H1 (cell line): ENCODE data around the gene SLC25A22. TPM values are rescaled to one million over a fixed set of nuclear protein-coding genes. Genes with fewer than 3 reads are reported as not detected.

Experiments
- CTCF ChIA-PET: fragments of 300-600 bp; sonication (Branson Sonifier 250); formaldehyde crosslinking; loops from one replicate; lab custom pipeline; 2021; ENCODE audit not compliant: partially characterized antibody; lab: Charles Lee
- POLR2A ChIA-PET: fragments of 300-600 bp; sonication (Branson Sonifier 250); formaldehyde crosslinking; loops from one replicate; lab custom pipeline; 2021; ENCODE audit warnings: inconsistent platforms; ENCODE audit not compliant: partially characterized antibody; lab: Charles Lee
- DNase-seq, 2 experiments: peaks; one replicate each; pipeline versions ENCODE4 v3.0.0 to v3.0.0-alpha.2; 2010 to 2022; ENCODE audit warnings: low spot score in 2 of 2, low read depth in 1 of 2, mixed read lengths in 1 of 2
- FAIRE-seq: peaks from 2 replicates; lab custom pipeline; 2011; peaks lifted over from hg19 to GRCh38; lab: Jason Lieb, UNC
- H2AFZ ChIP-seq: 2 replicates; pipeline ENCODE4 v1.8.1; 2012; ENCODE audit warnings: low read length, inconsistent platforms
- H2AK5ac ChIP-seq: 2 replicates; pipeline ENCODE4 v1.6.1; 2013; ENCODE audit warnings: low read depth, low read length
- H2BK120ac ChIP-seq: replicated peaks from 2 replicates; pipeline ENCODE3; 2013; ENCODE audit warnings: low read depth, low read length, inconsistent platforms
- H2BK12ac ChIP-seq: 2 replicates; pipeline ENCODE4 v1.6.1; 2013; ENCODE audit warnings: low read depth, low read length
- H2BK15ac ChIP-seq: 2 replicates; pipeline ENCODE4 v1.6.1; 2013; ENCODE audit warnings: low read length
- H2BK20ac ChIP-seq: 2 replicates; pipeline ENCODE4 v1.6.1; 2013; ENCODE audit warnings: low read length
- H2BK5ac ChIP-seq: 2 replicates; pipeline ENCODE4 v1.6.1; 2013; ENCODE audit warnings: low read depth, low read length
- H3K14ac ChIP-seq: 2 replicates; pipeline ENCODE4 v1.6.1; 2013; ENCODE audit warnings: inconsistent platforms; ENCODE audit not compliant: insufficient read length
- H3K18ac ChIP-seq: 2 replicates; pipeline ENCODE4 v1.6.1; 2013; ENCODE audit warnings: low read length; ENCODE audit errors: extremely low read depth
- H3K23ac ChIP-seq: 2 replicates; pipeline ENCODE4 v1.6.1; 2013; ENCODE audit warnings: inconsistent platforms; ENCODE audit not compliant: insufficient read length
- H3K23me2 ChIP-seq: 2 replicates; pipeline ENCODE4 v1.6.1; 2013; ENCODE audit warnings: low read depth, low read length
- H3K27ac ChIP-seq: 2 replicates; pipeline ENCODE4 v1.6.1; 2011; ENCODE audit warnings: low read depth, low read length, inconsistent platforms
- H3K27me3 ChIP-seq, 4 experiments: replicated peaks in 1 of 4; 1 replicate in 1 of 4; 2 replicates in 3 of 4; pipeline versions ENCODE4 v1.6.1 to v1.8.1; 2011 to 2013; ENCODE audit warnings: low read length in 3 of 4, mild to moderate bottlenecking in 3 of 4, inconsistent platforms in 2 of 4, mixed read lengths in 2 of 4, moderate library complexity in 1 of 4; ENCODE audit not compliant: control insufficient read depth in 3 of 4, insufficient read depth in 3 of 4; ENCODE audit errors: extremely low read depth in 1 of 4
- H3K36me3 ChIP-seq, 4 experiments: 2 replicates each; pipeline versions ENCODE4 v1.6.1 to v1.8.1; 2011 to 2013; ENCODE audit warnings: mild to moderate bottlenecking in 4 of 4, low read length in 3 of 4, moderate library complexity in 2 of 4, control low read depth in 1 of 4, inconsistent platforms in 1 of 4; ENCODE audit not compliant: insufficient read depth in 4 of 4, control insufficient read depth in 2 of 4
- H3K4ac ChIP-seq: replicated peaks from 2 replicates; pipeline ENCODE3; 2013; ENCODE audit warnings: low read length, low read depth, mixed read lengths, inconsistent platforms; ENCODE audit not compliant: insufficient read length
- H3K4me1 ChIP-seq, 4 experiments: replicated peaks in 1 of 4; 1 replicate in 1 of 4; 2 replicates in 3 of 4; pipeline versions ENCODE4 v1.6.1 to v1.8.1; 2011 to 2013; ENCODE audit warnings: low read length in 3 of 4, inconsistent platforms in 2 of 4, mixed read lengths in 1 of 4; ENCODE audit not compliant: insufficient read depth in 4 of 4, control insufficient read depth in 3 of 4
- H3K4me2 ChIP-seq, 2 experiments: 2 replicates each; pipeline versions ENCODE4 v1.6.1 to v1.8.1; 2011 to 2013; ENCODE audit warnings: low read depth in 2 of 2, low read length in 2 of 2, control low read depth in 1 of 2, inconsistent platforms in 1 of 2, mild to moderate bottlenecking in 1 of 2; ENCODE audit not compliant: insufficient read depth in 1 of 2
- H3K4me3 ChIP-seq, 4 experiments: fragments of 200-600, 300-600 bp in 1 of 4; sonication (generic), shearing (Covaris generic), sonication (Bioruptor Twin) in 1 of 4; 2 replicates each; pipeline versions ENCODE4 v1.5.1 to v1.8.1; 2011 to 2016; ENCODE audit warnings: low read length in 4 of 4, low read depth in 3 of 4, control low read depth in 2 of 4, inconsistent platforms in 2 of 4, mild to moderate bottlenecking in 2 of 4, mixed read lengths in 1 of 4, moderate library complexity in 1 of 4; ENCODE audit not compliant: insufficient read depth in 2 of 4; ENCODE audit errors: extremely low read depth in 1 of 4
- H3K56ac ChIP-seq: replicated peaks from 2 replicates; pipeline ENCODE3; 2013; ENCODE audit warnings: low read depth, mild to moderate bottlenecking, mixed read lengths, low read length, inconsistent platforms; ENCODE audit not compliant: insufficient read length
- H3K79me1 ChIP-seq: 2 replicates; pipeline ENCODE4 v1.6.1; 2013; ENCODE audit warnings: low read depth, low read length, control low read depth
- H3K79me2 ChIP-seq, 2 experiments: 2 replicates each; pipeline versions ENCODE4 v1.6.1 to v1.8.1; 2012 to 2013; ENCODE audit warnings: low read length in 2 of 2, mild to moderate bottlenecking in 2 of 2, inconsistent platforms in 1 of 2; ENCODE audit not compliant: insufficient read depth in 2 of 2, control insufficient read depth in 1 of 2
- H3K9ac ChIP-seq, 4 experiments: replicated peaks in 1 of 4; 1 replicate in 1 of 4; 2 replicates in 3 of 4; pipeline versions ENCODE4 v1.6.1 to v1.8.1; 2011 to 2013; ENCODE audit warnings: low read depth in 3 of 4, low read length in 3 of 4, control low read depth in 2 of 4, mild to moderate bottlenecking in 2 of 4, moderate library complexity in 2 of 4, inconsistent platforms in 1 of 4; ENCODE audit errors: extremely low read depth in 1 of 4
- H3K9me3 ChIP-seq, 2 experiments: 2 replicates each; pipeline versions ENCODE4 v1.6.1 to v1.8.1; 2012 to 2013; ENCODE audit warnings: mild to moderate bottlenecking in 2 of 2, moderate library complexity in 2 of 2, control low read depth in 1 of 2, inconsistent platforms in 1 of 2, low read depth in 1 of 2, low read length in 1 of 2, mixed read lengths in 1 of 2; ENCODE audit not compliant: insufficient read depth in 2 of 2
- H4K20me1 ChIP-seq, 2 experiments: replicated peaks in 1 of 2; 2 replicates each; pipeline versions ENCODE3 to v1.8.1; 2011 to 2013; ENCODE audit warnings: inconsistent platforms in 2 of 2, low read length in 2 of 2, mild to moderate bottlenecking in 1 of 2; ENCODE audit not compliant: insufficient read depth in 2 of 2, control insufficient read depth in 1 of 2
- H4K5ac ChIP-seq: 2 replicates; pipeline ENCODE4 v1.6.1; 2013; ENCODE audit warnings: low read length, low read depth, mixed read lengths, inconsistent platforms; ENCODE audit not compliant: insufficient read length
- H4K8ac ChIP-seq: 2 replicates; pipeline ENCODE4 v1.8.0; 2013; ENCODE audit warnings: mild to moderate bottlenecking, moderate library complexity, low read length, inconsistent platforms; ENCODE audit not compliant: insufficient read depth; ENCODE audit errors: extremely low read depth
- H4K91ac ChIP-seq: replicated peaks from 2 replicates; pipeline ENCODE3; 2013; ENCODE audit warnings: low read length, mixed read lengths, inconsistent platforms; ENCODE audit not compliant: insufficient read length
- BACH1 ChIP-seq: IDR thresholded peaks from 2 replicates; pipeline ENCODE4 v1.6.1; 2012; ENCODE audit warnings: low read length, improper control_type of control experiment
- GABPA ChIP-seq: IDR thresholded peaks from 2 replicates; pipeline ENCODE4 v1.6.1; 2011; ENCODE audit warnings: mild to moderate bottlenecking, low read length, moderate library complexity, borderline replicate concordance; ENCODE audit not compliant: insufficient read depth
- SUZ12 ChIP-seq: fragments of 200-600 bp; sonication (generic); IDR thresholded peaks from 2 replicates; pipeline ENCODE4 v1.6.1; 2012; ENCODE audit warnings: mild to moderate bottlenecking, inconsistent platforms, low read length, moderate library complexity, mixed read lengths
- WGBS, 2 experiments: shearing (Covaris generic) in 1 of 2; methylation state at CpG; one replicate each; pipeline versions ENCODE4 v1.1.6 to v1.1.7; 2013 to 2015; ENCODE audit warnings: low lambda C conversion rate in 2 of 2, mixed read lengths in 2 of 2, inconsistent platforms in 1 of 2, low coverage in 1 of 2, missing lambda C conversion rate in 1 of 2; ENCODE audit not compliant: insufficient replicate concordance in 2 of 2, insufficient coverage in 1 of 2, insufficient read length in 1 of 2; ENCODE audit errors: extremely low coverage in 1 of 2, missing lambda C conversion rate in 1 of 2; 5-methylcytosine and 5-hydroxymethylcytosine counted together
- polyA plus RNA-seq, 7 experiments: library from polyadenylated mRNA; depleted of rRNA in 3 of 7; stranded (reverse) in 5 of 7; unstranded in 2 of 7; fragments of >200 nt in 5 of 7; fragments of 200-250 nt in 2 of 7; gene quantifications; 1 replicate in 5 of 7; 2 replicates in 1 of 7; 4 replicates in 1 of 7; pipeline versions ENCODE4 v1.2.1 to v1.2.3, GENCODE V29; 2011 to 2013; ENCODE audit warnings: missing spikeins in 2 of 7, mixed read lengths in 2 of 7
- total RNA-seq: library from RNA; stranded (reverse); fragmentation: NEBNext Ultra II Directional; extraction: Animal tissue kit (Norgen Biotek cat#: 25700); gene quantifications from 2 replicates; pipeline ENCODE4 v1.2.1, GENCODE V29; 2021

The SLC25A22 gene
- total and polyA plus RNA-seq, 2 of the 8 experiments (the other 6 are each of a cell fraction or from before 2014, with no cell fraction given) = 31.5 to 48.0 TPM

DNA sequence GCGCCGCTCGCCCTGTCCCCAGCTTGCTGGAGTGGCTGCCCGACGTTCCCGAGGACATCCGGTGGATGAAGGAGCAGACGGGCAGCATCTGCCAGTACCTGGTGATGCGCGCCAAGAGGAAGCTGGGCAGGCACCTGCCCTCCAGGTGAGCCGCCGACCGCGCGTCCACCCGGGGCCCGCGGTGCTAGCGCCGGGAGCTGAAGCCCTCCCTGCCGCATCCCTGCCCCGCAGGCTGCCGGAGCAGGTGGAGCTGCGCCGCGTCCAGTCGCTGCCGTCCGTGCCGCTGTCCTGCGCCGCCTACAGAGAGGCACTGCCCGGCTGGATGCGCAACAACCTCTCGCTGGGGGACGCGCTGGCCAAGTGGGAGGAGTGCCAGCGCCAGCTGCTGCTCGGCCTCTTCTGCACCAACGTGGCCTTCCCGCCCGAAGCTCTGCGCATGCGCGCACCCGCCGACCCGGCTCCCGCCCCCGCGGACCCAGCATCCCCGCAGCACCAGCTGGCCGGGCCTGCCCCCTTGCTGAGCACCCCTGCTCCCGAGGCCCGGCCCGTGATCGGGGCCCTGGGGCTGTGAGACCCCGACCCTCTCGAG, 26.3 kb upstream of the SLC25A22 start:
- peaks cover 8% of the 10 kb centered on the region for H3K79me1 ChIP-seq
- no peak overlapping the region for H3K4me2 ChIP-seq
- H2BK120ac ChIP-seq = no peak overlapping the region
- ChIA-PET CTCF (interaction anchor here (1.0 to 1.4 kb wide), 3 partner anchors 13 to 33 kb away, joined by 3 to 4 read pairs (median 4); no protein-coding TSS in a partner anchor), POLR2A (interaction anchor here (1.4 to 53.0 kb wide), 3 partner anchors 6 to 27 kb away, joined by 5 to 1917 read pairs (median 1917); partner anchors contain the start of genes CD151, CEND1, CRACR2B and PIDD1)
- H2BK5ac ChIP-seq = no peak overlapping the region
- no peak overlapping the region for H2AK5ac ChIP-seq
- no peak overlapping the region for H2BK12ac ChIP-seq
- no peak overlapping the region for H3K4me3 ChIP-seq
- no peak overlapping the region for H3K23ac ChIP-seq
- no peaks in the 10 kb centered on the region for H3K9me3 ChIP-seq
- H3K27me3 ChIP-seq = peaks cover 0 to 17% (median 9%) of the 10 kb centered on the region in 4 experiments; a peak in 5 of 7 replicates
- H2AFZ ChIP-seq = no peak overlapping the region
- H3K79me2 ChIP-seq = peaks cover 0 to 5% of the 10 kb centered on the region in 2 experiments; a peak in 1 of 4 replicates
- WGBS, 2 experiments = 95% methylated on average over 31 of the region's 59 CpGs; no CpG with 5 or more reads in 1 of the 2 experiments
- H4K20me1 ChIP-seq = peaks cover 0 to 14% of the 10 kb centered on the region in 2 experiments
- H3K9ac ChIP-seq = no peak overlapping the region
- H3K27ac ChIP-seq = no peak overlapping the region
- peaks cover 14% of the 10 kb centered on the region; the same call in 1 of the 2 replicates for H3K23me2 ChIP-seq
- H3K36me3 ChIP-seq = peaks cover 0 to 10% (median 1%) of the 10 kb centered on the region in 4 experiments; a peak in 1 of 8 replicates
- H4K8ac ChIP-seq = no peak overlapping the region; the same call in 1 of the 2 replicates
- H3K4ac ChIP-seq = no peak overlapping the region
- H3K4me1 ChIP-seq = peaks cover 0 to 27% (median 22%) of the 10 kb centered on the region in 4 experiments; a peak in 6 of 7 replicates
- no peak overlapping the region for H2BK20ac ChIP-seq
- no peak overlapping the region for H3K14ac ChIP-seq
- no peak overlapping the region for H2BK15ac ChIP-seq
- no peak overlapping the region for H4K91ac ChIP-seq
- FAIRE-seq (no peak), DNase-seq (no peak)
- H3K56ac ChIP-seq = no peak overlapping the region
- no peak overlapping the region for H4K5ac ChIP-seq
- H3K18ac ChIP-seq = no peak overlapping the region
- TF ChIP-seq BACH1 = no peak
- no peak for TF ChIP-seq GABPA
- TF ChIP-seq SUZ12 = no peak
